Renal cortex interstitium (tissue), 11 donors: ENCODE data around the gene ISYNA1. TPM values are rescaled to one million over a fixed set of nuclear protein-coding genes. Genes with fewer than 3 reads are reported as not detected.

Source experiments
- DNase-seq, 11 donors: peaks; one replicate each; pipeline ENCODE4 v3.0.0-alpha.2; 2013; ENCODE audit warnings: low read depth in 9 of 11, low spot score in 4 of 11; ENCODE audit errors: extremely low read depth in 1 of 11
- polyA plus RNA-seq, 3 donors: library from polyadenylated mRNA; unstranded; fragments of 120-200 nt; gene quantifications; one replicate each; pipeline ENCODE4 v1.2.1, GENCODE V29; 2013; ENCODE audit not compliant: insufficient read length in 3 of 3

The ISYNA1 gene
- polyA plus RNA-seq, 3 donors: 104 to 133 (median 123) TPM

DNA sequence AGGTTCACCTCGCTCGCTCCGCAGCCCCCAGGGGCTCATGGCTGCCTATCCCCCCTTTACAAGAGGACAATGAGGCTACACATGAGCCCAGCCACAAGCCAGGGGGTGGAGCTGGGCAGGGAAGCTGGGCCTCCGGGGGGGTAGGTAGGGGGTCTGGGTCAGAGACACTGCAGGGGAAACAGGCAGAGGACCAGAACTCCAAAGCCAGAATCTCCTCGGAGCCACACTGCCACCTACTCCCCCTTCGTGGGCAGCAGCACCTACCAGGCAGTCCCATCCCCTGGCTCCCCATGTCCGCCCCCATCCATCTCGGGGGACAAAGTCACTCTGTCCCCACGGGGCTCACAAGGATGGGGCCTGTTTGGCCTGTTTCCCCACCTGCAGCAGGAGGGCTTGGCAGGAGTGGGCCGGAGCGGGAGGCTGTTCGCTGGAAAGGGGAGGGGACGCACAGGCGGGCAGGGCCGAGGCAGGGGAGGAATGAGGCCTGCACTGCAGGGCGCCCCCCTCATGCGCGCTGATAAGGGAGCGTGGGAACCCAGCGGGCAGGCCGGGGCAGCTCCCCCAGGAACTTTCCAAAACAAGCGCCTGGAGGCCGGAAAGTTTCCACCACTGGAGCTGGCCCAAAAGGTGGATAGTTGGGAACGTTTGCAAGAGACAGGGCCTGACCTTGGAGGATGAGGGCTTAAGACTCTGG is 545 bp upstream of the ISYNA1 start:
- DNase-seq: no peak

DNA sequence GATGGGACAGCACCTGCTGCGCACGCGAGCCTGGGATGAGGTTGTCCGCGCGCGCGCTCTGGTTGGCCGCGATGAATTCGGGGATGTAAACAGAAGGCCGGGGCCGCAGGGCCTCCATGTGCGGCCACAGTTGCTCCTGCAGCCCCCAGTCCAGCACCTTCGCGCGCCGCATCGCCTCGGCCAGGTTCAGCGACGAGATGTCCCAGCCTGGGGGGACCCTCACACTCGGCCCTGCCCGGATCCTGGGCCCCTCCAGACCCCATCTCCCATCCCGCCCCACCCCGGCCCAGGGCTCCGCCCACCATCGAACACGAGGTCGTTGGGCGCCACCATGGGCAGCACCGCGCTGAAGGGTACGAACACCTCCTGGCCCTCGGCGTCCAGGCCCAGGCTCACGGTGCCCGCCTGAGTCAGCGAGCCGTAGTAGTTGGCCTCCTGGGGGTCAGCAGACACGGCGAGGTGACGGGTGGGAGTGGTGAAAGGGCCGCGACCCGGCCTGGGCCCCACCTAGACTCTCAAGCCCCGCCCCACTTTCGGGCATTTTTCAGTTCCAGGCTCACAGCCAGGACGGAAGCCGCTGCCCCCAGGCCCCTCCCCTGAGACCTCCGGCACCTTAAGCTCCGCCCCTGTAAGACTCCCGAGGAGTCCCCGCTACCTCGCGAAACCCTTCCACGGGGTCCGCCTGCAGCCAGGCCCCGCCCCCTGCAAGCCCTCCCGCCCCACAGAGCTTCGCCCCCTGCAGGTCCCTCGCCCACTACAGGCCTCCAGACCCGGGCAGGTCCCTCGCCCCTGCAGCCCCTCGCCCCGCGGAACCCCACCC is 1.1 kb downstream of the ISYNA1 start:
- DNase-seq: peak in 4 of 11 donors; percentile 81 to 88 (median 84)

- DNase-seq: no peak
Measured at GRCh38 chr19:18435842-18436670, 1.9 kb downstream of the ISYNA1 start.

- no peak for DNase-seq
Measured at GRCh38 chr19:18435178-18435841, 2.6 kb downstream of the ISYNA1 start.

- DNase-seq: no peak
Measured at GRCh38 chr19:18434411-18435175, 3.3 kb downstream of the ISYNA1 start.

DNA sequence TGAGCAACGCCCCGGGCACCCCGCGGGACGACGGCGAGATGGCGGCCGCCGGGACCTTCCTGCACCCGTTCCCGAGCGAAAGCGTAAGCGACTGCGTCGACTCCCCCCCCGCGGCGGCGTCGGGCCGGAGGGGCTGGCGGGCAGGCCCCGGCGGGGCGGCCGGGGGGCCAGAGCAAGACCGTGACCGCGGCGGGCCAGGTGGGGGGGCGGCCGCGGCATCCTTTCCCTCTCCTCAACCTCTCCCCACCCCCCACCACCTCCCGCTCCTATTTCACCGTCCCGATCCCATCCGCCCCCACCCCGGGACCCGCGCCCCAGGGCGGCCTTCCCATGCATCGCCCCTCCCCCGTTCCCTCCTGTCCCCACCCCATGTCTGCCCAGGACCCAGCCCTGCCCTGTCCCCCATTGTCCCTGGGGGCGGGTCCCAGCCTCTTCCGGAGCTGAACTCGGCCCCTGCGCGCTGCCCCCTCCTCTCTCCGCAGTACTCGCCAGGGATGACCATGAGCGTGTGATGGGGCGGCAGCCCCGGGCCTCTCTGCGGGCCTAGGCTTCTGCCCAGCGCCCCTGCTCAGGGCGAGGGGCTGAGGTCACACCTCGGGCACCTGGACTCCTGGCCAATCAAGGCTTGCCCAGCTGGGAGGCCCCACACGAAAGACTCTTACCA is 4.1 kb downstream of the ISYNA1 start:
- DNase-seq: no peak

DNA sequence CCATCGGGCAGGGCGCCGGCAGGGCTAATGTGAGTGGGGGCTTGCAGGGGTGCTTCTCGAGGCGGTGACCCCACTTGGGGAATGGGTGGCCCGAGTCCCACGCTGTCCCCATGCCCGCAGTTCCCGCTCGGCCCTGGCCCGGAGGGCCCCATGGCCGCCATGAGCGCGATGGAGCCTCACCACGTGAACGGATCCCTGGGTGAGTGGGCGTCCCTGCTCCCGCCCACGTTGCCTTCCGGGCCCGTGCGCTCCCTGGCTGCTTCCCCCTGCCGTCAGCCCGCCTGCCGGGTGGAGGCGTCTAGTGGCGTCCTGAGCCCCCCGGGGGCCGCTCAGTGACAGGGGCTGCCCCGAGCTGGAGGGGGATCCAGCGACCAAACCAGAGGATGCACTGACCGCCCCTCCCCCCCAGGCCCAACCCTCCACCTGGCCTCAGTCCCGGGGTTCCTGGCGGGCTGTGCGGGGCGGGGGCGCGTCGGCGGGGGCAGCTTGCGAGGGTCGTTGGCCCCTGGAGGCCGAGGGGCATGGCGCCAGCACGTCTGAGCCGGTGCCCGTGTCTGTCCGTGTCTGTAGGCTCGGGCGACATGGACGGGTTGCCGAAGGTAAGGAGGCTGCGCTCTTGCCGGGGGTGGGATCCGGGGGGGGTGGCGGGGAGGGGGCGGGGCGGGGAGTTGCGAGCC is 4.8 kb downstream of the ISYNA1 start:
- no peak for DNase-seq

DNA sequence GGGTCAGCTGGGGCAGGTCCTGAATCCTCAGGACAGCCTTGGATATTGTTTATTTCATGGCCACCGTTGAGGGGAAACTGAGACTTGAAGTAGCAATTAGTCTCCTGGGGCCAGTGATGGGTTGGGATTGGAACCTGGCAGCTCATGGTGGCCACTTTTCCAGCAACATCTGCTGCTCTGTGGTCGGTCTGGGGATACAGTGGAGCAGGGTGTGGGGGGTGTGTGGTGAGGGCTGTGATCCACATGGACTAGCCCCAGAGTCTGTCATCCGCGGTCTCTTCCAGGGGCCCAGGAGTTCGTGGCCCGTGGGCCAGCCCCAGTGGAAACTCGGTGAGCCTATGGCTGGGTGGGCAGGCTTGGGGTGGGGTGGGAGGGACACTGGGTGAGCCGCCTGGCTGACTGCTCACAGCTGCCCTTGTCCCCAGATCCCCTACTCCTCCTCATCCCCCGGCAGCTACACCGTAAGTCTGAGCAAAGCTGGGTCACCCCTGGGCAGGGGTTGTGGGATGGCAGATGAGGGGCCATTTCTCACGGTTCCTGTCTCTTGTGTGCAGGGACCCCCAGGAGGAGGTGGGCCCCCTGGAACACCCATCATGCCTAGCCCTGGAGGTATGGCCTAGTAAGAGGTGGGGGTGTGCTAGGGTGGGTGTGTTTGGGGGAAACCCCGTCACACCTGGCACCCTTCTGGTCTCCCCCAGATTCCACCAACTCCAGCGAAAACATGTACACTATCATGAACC is 5.5 kb downstream of the ISYNA1 start:
- DNase-seq: no peak

GRCh38 chr19:18431351-18432197 is 6.4 kb downstream of the ISYNA1 start:
- no peak for DNase-seq

- DNase-seq: no peak
Measured at GRCh38 chr19:18430417-18431144, 7.4 kb downstream of the ISYNA1 start.

- no peak for DNase-seq
Measured at GRCh38 chr19:18429717-18430416, 8.1 kb downstream of the ISYNA1 start.

- peak in 1 of 11 donors; percentile 72 for DNase-seq
Measured at GRCh38 chr19:18428787-18429674, 8.9 kb downstream of the ISYNA1 start.

GRCh38 chr19:18428173-18428786 is 9.7 kb downstream of the ISYNA1 start:
- DNase-seq: no peak
